H4 (cell line): Measurements from ENCODE around the gene GP5. TPM values are rescaled to one million over a fixed set of nuclear protein-coding genes. Genes with fewer than 3 reads are reported as not detected.

Experiments
- DNase-seq: peaks from one replicate; pipeline ENCODE4 v3.0.0-alpha.2; 2015; ENCODE audit warnings: low spot score
- total RNA-seq: library from RNA; depleted of rRNA; stranded (reverse); fragments of >200 nt; shearing (Covaris generic); gene quantifications from 2 replicates; pipeline ENCODE4 v1.2.3, GENCODE V29; 2014; rRNA removed

The GP5 gene, protein sequence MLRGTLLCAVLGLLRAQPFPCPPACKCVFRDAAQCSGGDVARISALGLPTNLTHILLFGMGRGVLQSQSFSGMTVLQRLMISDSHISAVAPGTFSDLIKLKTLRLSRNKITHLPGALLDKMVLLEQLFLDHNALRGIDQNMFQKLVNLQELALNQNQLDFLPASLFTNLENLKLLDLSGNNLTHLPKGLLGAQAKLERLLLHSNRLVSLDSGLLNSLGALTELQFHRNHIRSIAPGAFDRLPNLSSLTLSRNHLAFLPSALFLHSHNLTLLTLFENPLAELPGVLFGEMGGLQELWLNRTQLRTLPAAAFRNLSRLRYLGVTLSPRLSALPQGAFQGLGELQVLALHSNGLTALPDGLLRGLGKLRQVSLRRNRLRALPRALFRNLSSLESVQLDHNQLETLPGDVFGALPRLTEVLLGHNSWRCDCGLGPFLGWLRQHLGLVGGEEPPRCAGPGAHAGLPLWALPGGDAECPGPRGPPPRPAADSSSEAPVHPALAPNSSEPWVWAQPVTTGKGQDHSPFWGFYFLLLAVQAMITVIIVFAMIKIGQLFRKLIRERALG
- not detected in 2 replicates for total RNA-seq

DNA sequence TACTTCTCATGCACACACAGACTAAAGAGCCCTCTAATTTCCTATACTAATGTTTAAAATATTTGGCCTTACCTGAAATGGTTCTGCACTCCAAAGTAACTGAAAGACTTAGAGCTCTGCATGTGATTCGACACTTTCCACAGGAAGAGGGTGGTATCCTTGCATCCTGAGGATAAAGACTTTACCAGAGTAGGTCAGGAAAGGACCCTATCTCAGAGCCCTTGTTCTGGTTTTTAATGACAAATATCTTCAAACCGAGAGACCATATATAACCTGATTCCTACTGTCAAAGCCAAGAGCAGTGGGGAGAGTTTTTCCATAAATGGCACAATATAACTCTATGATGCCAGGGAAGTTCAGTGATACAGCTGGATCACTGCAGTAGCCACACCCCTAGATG is at the start of gene GP5:
TSS of gene GP5 (minus strand) at position 101 of the 400 bp plus-strand sequence. CDS start 984 bp downstream, outside the sequence.
- no peak for DNase-seq

DNA sequence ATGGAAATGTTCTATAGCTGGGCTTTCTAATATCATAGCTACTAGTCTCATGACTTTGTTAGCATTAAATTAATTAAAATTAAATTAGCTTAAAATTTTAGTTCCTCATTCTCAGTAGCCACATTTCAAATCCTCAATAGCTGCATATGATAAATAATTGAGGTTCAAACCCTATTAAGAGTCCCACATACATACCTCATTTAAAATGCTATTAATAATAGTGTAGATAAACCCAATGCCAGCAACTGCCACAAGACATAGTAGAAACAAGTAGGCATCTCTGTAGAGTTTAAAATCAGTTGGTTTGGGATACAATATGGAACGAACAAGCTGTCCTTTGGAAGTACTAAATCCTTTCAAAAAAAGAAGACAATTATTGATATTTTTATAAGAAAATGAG is 48.6 kb upstream of the GP5 start:
- DNase-seq, result no peak

DNA sequence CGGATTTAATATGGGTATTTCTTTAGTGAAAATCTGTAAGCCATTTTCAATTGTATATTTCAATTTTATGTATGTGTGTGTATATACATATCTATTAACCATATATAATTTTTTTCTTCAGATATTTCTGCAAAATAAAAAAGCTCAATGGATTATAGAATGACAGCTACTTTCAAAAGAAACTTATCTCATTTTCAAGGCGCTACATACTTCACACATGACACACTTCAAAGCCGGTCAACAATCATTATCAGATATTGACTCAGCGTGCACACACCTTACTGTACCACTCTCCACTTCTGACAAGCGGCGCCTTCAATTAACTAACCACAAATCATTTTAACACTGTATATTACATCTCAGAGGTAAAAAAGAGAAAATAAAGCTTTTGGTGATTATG is 48.1 kb upstream of the GP5 start:
- no peak for DNase-seq

DNA sequence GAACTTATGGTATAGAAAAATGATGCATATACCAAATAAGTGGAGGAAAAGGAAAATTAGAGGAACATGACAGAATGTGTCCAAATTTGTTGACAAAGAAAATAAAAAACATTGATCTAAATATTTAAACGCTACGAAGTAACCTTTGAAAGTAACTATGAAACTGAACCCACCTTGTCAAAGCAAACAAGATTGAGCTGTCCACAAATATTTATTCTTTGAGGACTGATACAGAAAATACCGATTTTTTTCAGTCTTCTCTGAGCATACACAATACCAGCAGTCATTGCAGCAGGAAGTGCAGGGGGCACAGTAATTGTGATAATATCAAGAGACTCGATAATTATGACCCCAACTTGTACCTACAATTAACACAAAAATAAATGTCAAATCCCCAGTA is 47.7 kb upstream of the GP5 start:
- DNase-seq, result no peak

DNA sequence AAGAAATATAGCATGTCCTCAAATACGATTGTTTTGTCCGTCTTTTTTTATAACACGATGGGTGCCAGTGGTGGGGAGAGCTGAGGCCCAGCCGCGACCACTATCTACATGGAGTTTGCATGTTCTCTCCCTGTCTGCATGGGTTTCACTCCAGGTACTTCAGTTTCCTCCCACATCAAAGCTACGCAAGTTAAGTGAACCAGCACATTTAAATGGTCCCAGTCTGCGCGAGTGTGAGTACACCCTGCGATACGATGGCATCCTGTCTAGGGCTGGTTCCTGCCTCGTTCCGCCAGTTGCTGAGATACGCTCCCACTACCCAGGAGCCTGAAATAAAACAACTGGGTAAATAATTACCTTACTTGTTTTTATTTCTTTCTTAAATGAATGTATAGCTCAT is 47.1 kb upstream of the GP5 start:
- DNase-seq, result no peak

DNA sequence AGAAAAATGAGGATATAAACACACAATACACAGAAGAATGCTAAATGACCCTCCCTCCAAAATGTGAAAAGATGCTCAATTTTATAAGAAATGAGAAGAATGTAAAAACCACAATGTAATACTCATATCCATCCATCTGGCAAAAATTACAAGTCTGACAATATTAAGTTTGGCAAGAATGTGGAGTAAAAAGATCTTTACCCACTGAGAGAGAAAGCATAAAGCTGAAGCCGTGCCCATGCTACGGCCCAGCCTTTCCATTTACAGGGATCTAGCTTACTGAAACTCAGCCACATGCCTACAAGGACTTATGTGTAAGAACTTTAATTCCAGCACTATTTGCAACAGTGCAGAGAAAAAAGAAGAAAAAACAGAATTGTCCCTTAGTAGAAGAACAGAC is 44.8 kb upstream of the GP5 start:
- no peak for DNase-seq

DNA sequence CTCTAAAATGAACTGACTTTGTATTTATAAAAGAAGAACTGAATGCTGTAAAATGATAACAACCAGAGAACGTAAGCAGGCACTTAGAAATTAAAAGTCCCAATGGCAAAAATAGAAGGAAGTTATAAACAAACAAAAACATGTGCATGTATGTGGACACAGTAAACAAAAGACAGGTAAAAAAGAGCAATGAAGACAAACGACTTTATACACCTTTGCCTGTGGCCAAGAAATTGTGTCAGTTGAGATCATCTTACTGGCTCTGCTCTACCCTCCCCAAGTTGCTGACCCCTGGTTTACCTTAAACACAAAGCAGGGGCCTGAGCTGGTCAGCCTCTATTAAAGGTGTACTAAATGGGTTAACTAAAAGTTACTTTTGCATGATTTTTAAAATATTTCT is 41.7 kb upstream of the GP5 start:
- no peak for DNase-seq

DNA sequence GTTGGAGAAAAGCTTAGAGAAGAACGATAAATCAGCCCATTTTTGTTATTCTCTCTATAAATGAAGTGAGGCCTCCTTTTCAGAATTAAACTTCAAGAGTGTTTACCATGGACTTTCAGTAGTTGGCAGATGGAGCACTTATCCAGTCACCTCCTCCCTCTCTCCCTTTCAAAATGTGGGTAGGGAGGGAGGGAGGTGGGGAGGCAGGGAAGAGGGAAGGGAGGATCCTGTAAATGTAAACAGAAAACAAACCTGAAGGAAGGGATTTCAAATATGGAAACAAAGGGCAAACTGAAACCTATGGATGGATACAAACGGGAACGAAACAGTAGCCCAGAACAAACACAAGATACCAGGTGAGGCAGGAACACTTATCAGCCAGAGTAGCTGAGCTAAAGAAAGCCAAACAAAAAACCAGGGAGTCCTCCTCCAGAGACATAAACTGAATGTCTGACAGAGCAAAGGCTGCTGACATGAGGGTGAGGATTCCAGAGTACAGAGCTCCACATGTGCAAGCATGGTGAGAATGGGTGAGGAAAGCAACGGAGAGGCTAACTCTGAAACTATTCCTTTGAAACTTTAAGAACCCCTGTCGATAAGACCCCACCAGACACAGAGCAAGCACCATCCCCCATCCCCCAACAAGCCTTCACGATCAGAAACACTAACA is 41.0 kb upstream of the GP5 start:
- no peak for DNase-seq

DNA sequence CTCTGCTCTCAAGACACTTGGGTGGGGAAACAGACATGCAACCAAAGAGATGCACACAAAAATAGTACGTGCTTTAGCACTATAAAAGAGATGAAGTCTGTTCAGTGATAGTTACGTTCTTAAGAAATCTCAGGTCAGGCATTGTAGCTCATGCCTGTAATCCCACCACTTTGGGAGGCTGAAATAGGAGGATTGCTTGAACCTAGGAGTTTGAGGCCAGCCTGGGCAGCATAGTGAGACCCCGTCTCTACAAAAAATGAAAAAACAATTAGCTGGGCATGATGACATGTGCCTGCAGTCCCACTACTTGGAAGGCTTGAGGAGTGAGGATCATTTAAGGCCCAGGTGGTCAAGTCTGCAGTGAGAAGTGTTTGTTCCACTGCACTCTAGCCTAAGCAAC is 35.4 kb upstream of the GP5 start:
- no peak for DNase-seq

DNA sequence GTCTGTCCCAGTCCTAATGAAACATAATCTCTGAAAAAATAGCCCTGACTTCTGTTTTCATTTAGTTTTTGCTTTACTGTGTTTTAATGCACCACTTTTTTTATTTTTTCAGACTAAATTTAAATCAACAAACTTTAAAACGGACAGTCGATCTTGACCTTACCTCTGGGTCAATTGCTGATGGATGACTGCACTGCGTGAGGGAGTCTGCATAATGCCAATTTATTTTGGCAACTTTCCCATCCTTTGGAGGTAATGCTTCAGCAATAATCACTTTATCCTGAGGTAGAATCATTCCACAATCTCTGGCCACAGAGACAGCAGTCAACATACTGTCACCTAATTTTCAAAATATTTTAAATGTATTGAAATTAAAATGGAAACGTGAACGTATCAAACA is 32.5 kb upstream of the GP5 start:
- DNase-seq, result no peak

DNA sequence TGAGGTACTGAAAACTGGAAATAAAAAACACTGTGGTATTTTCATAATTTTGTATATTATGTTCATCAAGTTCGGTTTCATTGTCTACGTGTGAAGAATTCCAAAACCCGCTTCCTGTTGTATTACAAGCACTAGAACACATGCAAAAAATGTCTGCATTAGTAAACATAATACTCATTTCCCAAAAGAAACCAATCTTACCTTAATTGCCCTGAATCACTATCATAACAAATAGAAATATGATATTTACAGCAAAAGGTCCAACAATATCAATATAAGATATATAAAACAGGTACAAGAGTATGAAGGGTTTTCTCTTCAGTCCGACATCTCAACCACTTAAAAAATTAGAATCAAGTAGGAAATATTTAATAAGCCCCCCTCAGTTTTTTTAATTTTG is 26.3 kb upstream of the GP5 start:
- DNase-seq, result no peak

DNA sequence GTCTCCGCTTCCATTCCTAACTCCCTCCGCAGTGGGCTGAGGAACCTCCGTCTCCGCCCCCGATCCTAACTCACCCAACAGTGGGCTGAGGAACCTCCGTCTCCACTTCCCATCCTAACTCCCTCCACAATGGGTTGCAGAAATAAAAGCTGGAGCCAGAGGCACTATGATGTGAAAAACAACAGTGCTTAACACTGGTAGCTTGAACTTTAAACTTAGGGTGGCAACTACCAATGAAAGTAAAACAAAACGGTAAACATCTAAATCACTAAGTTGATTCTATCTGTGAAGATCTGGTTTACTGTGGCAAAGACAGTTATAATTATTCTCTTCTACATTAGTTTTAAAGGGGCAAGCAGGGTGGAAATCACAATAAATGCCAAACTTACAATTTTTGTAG is 25.9 kb upstream of the GP5 start:
- DNase-seq, result no peak

DNA sequence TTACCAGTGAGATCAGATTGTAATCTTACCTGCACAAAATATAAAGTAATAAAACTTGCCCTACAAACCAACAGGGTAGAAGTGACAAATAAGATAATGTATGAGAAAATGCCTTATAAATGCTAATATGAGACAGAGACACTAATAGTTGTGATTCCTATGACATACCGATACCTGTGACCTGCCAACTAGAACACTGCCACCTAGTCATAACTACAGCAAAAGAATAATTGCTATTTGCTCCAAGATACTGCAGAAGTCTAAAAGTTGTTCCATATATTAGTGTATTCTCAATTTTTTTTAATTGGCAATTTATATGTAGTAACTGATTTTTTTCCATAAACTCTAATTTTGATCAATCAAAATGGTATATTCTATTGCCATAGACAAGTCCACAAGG is 25.3 kb upstream of the GP5 start:
- DNase-seq, result no peak

DNA sequence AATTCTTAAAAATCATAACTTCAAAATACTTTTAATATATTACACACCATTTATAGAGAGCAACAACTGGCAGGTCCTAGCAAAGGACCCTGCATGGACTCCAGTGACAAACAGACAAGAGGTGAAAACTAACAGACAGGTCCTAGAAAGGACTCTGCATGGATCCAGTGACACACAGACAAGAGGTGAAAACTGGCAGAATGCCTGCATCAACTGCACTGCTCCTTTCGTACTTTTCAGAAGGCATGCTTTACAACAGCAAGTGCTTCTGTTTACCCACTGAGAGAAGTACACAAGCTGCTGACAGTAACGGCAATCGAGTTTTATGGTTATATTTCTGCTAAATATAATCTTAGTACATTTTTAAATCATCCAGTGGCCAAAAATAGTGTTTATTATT is 24.3 kb upstream of the GP5 start:
- DNase-seq, result no peak

DNA sequence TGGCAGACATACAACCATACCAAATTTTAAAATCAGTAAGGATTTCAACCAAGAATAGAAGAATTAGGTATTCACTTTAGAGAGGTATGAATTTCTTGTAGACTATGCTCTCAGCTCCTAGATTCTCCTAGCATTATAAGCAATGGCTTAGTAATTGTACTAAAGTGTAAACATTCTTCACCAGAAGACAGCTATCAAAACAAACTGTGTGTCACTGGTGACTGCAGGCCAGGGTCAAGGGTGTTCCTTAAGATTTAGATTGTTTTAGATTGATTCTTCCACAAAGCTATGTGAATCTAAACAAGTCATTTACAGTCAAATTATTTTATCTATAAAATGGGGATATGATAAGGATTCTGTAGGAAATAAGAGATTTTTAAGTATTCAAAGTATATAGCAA is 23.1 kb upstream of the GP5 start:
- peak; percentile 33 for DNase-seq

DNA sequence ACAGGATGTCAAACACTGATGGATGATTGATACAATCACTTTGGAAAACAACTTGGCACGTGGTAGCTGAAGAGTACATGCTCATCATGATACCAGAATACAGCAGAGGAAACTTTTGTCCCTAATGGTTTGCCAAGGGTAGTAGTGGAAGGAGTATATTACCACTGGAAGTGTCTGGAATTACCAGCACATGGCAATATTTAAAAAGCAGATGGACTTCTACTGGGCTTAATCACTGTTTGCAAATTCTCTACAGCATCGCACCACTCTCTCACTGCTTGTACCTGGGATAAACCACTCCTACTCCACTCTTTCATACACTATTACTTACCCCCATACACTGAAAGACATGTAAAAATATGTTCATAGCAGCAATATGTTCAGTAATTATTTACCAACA is 19.6 kb upstream of the GP5 start:
- DNase-seq, result no peak

DNA sequence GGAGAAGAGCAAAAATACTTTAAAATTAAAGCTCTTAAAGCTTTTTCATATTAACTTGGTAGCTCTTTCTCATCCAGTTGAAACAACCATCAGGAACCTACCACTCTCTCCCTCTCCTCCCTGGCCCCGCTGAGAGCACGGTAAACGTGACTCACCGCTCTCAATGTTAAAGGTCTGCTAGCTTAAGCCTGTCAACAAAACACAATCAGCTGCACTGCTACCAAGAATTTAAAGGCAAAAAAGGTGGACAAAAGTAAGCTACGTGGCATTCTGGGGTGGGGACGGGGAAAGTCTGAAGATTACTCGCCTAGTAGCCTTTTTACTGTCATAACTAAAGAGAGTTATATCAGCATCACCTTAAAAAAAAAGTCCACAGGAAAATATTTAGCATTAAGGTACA is 8.4 kb upstream of the GP5 start:
- no peak for DNase-seq

DNA sequence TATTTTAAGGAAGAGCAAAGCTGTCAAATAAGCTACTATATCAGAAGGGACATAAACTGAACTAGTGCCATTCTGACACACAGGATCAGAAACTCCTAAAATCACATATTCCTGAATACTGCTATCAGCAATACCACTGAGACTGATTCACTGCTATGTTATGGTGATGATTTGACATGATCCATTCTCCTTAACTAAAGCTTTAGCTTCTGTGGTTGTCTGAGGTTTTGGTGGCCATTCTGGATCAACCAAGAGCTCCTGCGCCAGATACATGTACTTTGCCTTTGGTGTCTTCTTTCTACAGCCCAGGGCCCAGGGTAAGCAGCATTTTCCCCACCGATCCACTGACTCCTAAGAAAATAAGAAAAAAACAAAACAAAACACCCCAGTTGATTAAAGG is 6.7 kb upstream of the GP5 start:
- no peak for DNase-seq

DNA sequence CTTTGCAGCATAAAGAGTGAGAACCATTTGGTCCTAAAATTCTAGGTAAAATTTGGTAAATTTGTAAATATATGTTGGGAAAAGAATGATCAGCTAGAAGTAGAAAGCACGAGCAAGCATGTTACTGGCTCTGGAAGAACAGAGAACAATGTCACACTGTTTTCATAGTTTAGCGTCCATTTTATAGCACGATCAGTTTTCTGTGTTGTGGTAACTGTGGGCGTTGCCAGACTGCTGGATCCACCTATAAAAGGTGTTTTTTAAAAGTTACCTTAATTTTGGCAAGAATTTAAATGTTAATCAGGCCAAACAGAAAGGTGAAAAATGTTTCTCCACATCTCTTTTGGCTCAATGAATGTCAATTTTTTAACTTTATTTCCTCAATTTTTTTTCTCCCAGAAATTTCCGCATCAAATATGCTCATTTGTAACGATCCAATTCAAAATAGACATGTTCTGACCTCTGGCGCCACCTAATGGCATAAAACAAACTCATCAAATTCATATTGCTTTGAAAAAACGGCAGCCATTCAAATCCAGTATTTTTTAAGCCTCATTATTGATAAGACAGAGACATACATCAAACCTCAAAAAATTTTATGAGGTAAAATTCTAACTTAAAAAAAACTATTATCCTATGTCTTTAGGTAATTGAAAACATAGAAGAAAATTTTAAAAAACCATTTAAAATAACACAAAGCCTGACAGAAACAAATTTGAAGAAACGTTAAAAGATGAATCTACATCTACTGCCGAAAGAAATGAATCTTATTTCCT is 5.5 kb upstream of the GP5 start:
- peak; percentile 49 for DNase-seq

DNA sequence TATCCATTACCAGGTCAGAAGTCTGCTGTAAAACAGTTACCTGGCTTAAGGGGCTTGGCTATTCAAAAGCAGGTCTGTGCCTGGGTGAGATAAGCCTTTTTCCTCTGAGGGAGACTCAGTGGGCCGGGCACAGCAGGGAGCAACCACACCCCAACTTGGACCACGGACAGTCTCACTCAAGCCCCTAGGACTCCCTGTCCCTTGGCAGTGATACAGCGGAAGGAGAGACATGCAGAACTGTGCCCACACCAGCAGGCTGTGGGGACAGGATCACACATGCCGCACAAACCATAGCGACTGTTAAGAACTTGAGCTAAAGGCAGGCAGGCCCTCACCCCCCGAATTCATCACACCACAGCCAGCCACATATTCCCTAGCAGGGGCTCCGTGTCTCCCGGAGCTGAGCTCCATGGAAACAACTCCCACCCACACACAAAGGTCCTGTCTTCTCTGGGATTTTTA is 2.8 kb upstream of the GP5 start:
- no peak for DNase-seq

DNA sequence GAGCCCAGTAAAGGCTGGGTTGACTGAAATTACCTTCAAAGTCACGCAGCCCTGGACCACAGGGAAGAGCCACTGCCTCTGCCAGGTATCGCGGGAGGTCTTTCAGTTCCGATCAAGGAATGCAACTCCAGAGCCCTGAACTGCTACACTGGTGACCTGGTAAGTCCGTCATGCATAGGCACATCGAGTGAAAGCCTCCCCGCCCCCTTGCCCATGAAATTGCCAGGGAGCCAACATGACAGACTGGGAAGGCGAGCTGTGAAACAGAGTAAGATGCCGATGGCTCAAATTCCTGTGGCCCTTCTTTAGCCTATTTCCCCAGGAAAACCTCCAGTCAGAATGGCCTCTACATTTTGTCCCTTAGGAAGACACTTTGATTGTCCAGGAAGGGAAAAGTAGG is 2.3 kb upstream of the GP5 start:
- no peak for DNase-seq

DNA sequence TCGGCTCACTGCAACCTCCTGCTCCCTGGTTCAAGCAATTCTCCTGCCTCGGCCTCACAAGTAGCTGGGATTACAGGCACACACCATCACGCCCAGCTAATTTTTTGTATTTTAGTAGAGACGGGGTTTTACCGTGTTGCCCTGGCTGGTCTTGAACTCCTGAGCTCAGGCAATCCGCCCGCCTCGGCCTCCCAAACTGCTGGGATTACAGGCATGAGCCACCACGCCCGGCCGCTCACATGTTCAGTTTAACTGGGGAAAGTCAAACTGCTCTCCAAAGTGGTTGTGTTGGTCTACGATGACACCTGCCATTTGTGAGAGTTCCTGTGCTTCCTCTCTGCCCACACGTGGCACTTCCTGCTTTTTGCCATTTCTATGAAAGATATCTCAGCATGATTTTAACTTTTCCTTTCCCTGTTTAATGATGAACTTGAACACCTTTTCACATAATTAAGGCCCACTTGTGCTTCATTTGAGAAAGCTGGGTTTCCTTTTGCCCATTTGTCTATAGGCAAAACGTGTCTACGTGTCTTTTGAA is 877 bp upstream of the GP5 start:
- no peak for DNase-seq
